ENCODE results near the gene C10orf95. TPM values are rescaled to one million over a fixed set of nuclear protein-coding genes. Genes with fewer than 3 reads are reported as not detected.

The C10orf95 gene
- total and polyA plus RNA-seq, 7 donors = 0.36 to 2.4 (median 0.99) TPM; not detected in 3

- 8% methylated on average over 45 of the region's 45 CpGs for WGBS, 2 donors
- H3K9me3 ChIP-seq = no peaks in the 10 kb centered on the region
- intact Hi-C loops (cut with DNase I) = no loop called here
- TF ChIP-seq POLR2AphosphoS5 (IDR thresholded peaks at IDR 0.05) = no peak
- TF ChIP-seq EP300 (IDR thresholded peaks at IDR 0.05) = no peak
- TF ChIP-seq CTCF (IDR thresholded peaks at IDR 0.05) = no peak
- TF ChIP-seq POLR2A (IDR thresholded peaks at IDR 0.05) = no peak
- peaks cover 7 to 38% (median 11%) of the 10 kb centered on the region in 3 donors for H3K27me3 ChIP-seq
- H3K4me3 ChIP-seq = peak within 1 kb of the TSS in 3 of 4 donors; percentile 61 to 89 (median 73)
- peak within 1 kb of the TSS in 3 of 4 donors; percentile 86 to 96 (median 91) for H3K27ac ChIP-seq
- H3K36me3 ChIP-seq = peaks cover under 1 to 11% (median 7%) of the 10 kb centered on the region in 4 donors
- DNase-seq = no peak
- peaks cover 0 to 42% (median 36%) of the 10 kb centered on the region in 4 donors for H3K4me1 ChIP-seq
These were observed 32.6 kb downstream of the C10orf95 start, which contains the start of gene PSD for GRCh38 chr10:102418622-102419268. Gene PSD, minus strand, starts transcription at chr10:102418785. Its CDS starts 1,747 bp downstream, at chr10:102417038.

GRCh38 chr10:102416695-102417094 lies 34.6 kb downstream of the C10orf95 start:
- Histone ChIP-seq H3K27me3 (peaks cover 10 to 43% (median 11%) of the 10 kb centered on the region in 3 donors), H3K27ac (no peak overlapping the region), H3K4me3 (no peak overlapping the region), H3K36me3 (no peaks in the 10 kb centered on the region), H3K4me1 (peaks cover 0 to 25% (median 20%) of the 10 kb centered on the region in 4 donors), H3K9me3 (no peaks in the 10 kb centered on the region)
- WGBS, 2 donors = 86 to 88% methylated on average over 20 of the region's 20 CpGs
- intact Hi-C loops (cut with DNase I) = no loop called here
- peak; percentile 56 for DNase-seq
- TF ChIP-seq EP300 (IDR thresholded peaks at IDR 0.05) (no peak), POLR2A (IDR thresholded peaks at IDR 0.05) (no peak), POLR2AphosphoS5 (IDR thresholded peaks at IDR 0.05) (no peak), CTCF (IDR thresholded peaks at IDR 0.05) (no peak)

GRCh38 chr10:102416283-102416682 lies 35.1 kb downstream of the C10orf95 start:
- TF ChIP-seq EP300 (IDR thresholded peaks at IDR 0.05) (no peak), CTCF (IDR thresholded peaks at IDR 0.05) (no peak), POLR2AphosphoS5 (IDR thresholded peaks at IDR 0.05) (no peak), POLR2A (IDR thresholded peaks at IDR 0.05) (no peak)
- peaks cover 0 to 25% (median 20%) of the 10 kb centered on the region in 4 donors for H3K4me1 ChIP-seq
- 63 to 84% methylated on average over 9 of the region's 9 CpGs for WGBS, 2 donors
- H3K27me3 ChIP-seq = peaks cover 10 to 43% (median 11%) of the 10 kb centered on the region in 3 donors
- no peaks in the 10 kb centered on the region for H3K36me3 ChIP-seq
- intact Hi-C loops (cut with DNase I) = no loop called here
- peak; percentile 56 for DNase-seq
- H3K27ac ChIP-seq = no peak overlapping the region
- no peak overlapping the region for H3K4me3 ChIP-seq
- no peaks in the 10 kb centered on the region for H3K9me3 ChIP-seq

GRCh38 chr10:102414749-102415148 lies 36.6 kb downstream of the C10orf95 start:
- H3K27me3 ChIP-seq = peaks cover 11 to 56% (median 17%) of the 10 kb centered on the region in 3 donors
- DNase-seq = peak; percentile 64
- 50 to 52% methylated on average over 20 of the region's 20 CpGs for WGBS, 2 donors

More at GRCh38 chr10:102414749-102415148, 36.6 kb downstream of the C10orf95 start:
- intact Hi-C loops (cut with DNase I) = no loop called here
- H3K9me3 ChIP-seq = no peaks in the 10 kb centered on the region
- no peak overlapping the region for H3K4me3 ChIP-seq
- H3K4me1 ChIP-seq = peaks cover 0 to 31% (median 28%) of the 10 kb centered on the region in 4 donors
- H3K27ac ChIP-seq = no peak overlapping the region
- no peaks in the 10 kb centered on the region for H3K36me3 ChIP-seq
- TF ChIP-seq CTCF (IDR thresholded peaks at IDR 0.05) (no peak), POLR2A (IDR thresholded peaks at IDR 0.05) (no peak), EP300 (IDR thresholded peaks at IDR 0.05) (no peak), POLR2AphosphoS5 (IDR thresholded peaks at IDR 0.05) (no peak)

Measured in sigmoid colon (tissue), 7 donors.